Stimulated activated CD4-positive, alpha-beta T cell treated with anti-CD3 and anti-CD28 coated beads, Interleukin-4, amount 100 ng/mL, for 24 hours (primary cell): ENCODE measurements around the gene MAMDC2.
"Not testable (repeated sequence)": the region's sequence is repeated elsewhere in the genome, so short reads cannot be mapped to it uniquely, and the experiment has no call there.

ENCODE experiments used
- DNase-seq: peaks from one replicate; pipeline ENCODE4 v3.0.0-alpha.2; 2020

MAMDC2 gene

DNA sequence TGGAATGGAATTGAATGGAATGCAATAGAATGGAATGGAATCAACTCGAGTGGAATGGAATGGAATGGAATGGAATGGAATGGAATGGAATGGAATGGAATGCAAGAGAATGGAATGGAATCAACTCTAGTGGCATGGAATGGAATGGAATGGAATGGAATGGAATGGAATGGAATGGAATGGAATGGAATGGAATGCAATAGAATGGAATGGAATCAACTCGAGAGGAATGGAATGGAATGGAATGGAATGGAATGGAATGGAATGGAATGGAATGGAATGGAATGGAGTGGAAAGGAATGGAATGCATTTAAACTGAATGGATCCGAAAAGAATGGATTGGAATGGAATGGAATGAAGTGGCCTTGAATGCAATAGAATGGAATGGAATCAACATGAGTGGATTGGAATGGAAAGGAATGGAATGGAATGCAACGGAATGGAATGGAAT is 5.5 kb upstream of the MAMDC2 start:
- not testable (repeated sequence) for DNase-seq

DNA sequence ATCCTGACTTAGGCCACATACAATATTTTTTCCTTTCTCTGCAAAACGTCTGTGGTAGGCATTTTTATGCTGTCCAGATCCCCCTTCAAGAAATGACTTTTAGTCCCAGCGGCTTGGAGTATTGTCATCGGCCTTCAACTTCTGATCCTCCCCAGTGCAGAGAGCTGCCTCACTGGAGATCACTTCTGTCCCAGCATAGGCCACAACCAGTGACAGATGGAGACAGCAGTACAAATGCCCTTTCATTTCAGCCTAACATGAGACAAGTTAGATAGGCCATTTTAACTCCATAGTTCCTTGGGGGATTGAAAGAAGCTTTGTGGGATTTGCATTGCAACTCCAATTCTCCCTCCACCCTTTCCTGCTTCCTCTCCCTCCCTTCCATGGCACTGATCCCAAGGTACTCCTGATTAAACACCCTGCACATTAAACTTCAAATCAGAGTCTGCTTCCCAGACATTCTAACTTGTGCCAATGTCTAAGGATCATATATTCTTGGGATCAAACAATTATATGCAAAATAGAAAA is 3.2 kb upstream of the MAMDC2 start:
- no peak for DNase-seq

DNA sequence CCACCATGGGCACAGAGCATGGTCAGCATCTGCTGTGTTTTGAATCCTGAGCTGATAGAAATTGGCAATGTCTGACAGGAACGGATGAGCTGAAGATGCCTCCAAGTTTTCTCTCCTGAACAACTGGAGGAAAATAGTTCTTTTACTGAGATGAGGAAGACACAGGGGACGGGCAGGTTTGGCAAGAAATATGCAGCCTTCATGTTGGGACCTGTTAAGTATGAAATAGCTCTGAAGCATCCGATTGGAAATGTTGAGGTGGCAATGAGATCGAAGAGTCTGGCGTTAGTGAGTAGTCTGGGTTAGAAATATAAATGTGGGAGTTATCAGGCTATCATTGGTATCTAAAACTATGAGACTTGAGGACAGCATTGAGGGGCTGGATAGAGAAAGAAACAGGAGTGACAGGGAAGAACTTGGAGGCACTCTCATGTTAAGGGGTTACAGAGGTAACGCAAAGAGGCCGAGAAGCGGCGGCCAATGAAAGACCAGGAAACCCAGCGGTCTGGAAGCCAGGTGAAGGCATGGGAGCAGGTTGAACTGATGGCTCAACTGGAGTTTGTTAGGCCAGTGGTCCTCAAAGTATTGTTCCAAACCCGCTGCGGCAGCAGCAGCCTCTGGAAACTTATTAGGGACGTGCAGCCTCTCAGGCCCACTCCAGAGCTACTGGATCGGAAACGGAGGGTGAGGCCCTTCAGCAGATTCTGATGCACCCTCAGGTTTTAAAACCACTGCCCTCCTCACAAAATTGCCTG is 1.0 kb upstream of the MAMDC2 start:
- DNase-seq = no peak

DNA sequence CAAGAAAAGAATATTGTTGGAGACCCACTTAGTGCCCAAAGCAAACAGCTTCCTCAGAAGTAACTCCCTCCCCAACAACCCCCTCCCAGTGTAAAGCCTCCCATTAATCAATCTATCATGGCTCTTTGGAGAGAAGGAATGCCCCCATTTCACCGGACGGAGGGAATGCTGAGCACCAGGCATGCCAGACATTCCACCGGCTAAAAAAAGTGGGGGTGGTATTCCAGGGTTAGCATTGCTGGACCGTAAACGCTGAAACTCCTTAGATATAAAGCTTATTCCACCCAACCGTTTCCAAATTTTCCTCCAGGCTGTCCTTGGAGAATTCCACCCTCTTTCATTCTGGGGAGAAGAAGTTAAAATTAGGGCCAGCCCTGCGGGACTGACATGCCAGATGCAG is 363 bp upstream of the MAMDC2 start:
- no peak for DNase-seq

DNA sequence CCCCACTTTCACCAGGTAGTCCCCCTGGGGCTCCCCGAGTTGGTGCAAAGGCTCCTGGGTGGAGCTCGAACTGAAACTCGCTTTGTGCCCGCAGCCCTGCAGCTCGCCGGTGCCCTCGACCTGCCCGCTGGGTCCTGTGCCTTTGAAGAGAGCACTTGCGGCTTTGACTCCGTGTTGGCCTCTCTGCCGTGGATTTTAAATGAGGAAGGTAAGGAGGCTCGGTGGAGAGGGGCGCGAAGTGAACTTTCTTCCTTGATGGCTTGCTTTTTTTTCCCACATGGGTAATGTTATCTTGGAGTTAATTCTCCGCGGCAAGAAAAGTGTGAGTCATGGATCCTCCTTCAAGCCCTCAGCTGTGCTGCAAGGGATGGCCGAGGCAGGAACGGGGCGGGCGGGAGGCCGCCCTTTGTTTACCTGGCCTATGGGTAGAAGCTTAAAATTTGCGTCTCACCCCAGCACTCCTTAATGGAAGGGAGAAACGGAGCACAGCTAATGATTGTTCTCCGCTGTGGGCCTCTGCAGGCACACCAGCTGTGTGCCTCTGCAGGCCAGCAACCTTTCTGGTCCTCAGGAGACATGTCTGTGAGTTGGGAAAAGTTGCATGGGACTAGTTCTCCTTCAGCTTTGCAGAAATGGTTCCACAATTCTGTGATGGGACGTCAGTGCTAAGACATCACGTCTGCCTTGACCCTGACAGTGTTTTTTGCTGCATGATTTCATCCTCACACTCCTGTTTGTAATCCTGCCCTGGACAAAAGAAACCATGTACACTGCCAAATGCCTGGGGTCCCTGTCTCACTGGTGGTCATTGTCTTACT is 1.1 kb downstream of the MAMDC2 start:
- no peak for DNase-seq

DNA sequence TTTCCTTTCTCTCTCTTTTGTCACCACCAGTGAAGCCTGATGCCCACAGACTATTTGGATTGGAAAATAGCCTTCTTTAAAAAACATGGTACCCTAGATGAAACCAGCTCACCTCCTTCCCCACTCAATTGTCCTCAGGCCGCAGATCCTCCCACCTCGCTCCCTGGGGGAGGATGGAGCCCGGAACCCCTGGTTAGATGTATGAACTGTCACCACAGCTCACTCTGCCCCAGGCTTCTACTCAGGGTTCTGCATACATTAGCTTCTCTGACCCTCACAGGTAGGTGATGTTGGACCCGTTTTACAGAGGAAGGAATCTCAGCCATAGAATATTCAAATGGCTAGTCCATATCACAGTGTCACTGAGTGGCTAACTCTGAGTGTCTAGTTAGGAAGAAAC is 1.8 kb downstream of the MAMDC2 start:
- no peak for DNase-seq

DNA sequence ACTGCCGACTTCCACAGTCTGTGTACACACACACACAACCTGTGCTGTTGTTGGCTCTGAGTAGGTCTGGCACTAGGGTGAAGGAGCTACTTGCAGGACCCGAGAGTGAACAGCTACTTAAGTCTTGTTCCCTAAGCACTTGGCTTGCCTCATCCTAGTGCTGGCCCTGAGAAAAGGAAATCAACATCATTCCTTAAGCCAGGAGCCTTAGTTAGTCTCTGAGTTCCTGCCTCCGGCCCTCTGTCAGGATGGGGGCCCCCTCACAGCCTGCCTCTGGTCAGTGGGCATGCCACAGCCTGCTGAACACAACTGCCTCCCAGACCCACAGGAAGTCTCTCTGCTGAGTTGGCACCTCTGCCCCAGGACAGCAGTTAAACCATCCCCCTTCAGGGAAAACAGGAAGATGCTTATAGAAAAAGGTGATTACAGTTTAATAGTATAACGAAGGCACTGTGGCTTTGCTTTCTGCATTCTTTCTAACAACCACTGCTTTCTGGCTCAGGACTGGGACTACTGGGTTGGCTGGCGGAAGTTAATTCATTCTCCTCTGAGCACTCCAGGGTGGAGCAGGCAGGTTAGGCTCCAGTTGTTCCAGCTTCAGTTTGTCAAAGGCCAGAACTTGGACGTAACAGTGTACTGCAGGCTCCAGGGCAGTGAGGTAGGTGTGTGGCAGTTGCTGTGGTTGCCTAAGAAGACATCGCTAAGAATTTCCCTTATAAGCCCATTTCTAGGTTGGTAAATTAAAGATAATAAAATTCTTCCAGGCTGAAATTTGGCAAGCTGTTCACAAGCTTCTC is 2.8 kb downstream of the MAMDC2 start:
- no peak for DNase-seq

DNA sequence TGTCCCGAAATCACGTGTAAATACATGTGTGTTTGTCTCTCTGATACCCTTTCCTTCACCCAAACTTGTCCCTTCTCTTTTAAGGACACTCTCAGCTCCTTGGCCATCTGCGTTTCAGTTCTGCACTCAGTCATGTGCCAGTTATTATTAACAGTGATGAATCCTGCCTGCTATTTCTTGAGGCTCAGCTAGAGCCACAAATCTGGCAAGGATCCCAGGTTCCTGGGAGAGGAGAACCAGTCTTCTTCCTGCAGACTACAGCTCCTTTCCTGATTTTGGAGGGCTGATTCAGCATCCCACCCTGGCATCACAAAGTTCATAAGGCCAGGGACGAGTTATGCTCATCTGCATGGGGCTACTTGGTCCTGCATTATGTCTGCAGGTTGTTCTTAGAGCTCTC is 5.6 kb downstream of the MAMDC2 start:
- no peak for DNase-seq

DNA sequence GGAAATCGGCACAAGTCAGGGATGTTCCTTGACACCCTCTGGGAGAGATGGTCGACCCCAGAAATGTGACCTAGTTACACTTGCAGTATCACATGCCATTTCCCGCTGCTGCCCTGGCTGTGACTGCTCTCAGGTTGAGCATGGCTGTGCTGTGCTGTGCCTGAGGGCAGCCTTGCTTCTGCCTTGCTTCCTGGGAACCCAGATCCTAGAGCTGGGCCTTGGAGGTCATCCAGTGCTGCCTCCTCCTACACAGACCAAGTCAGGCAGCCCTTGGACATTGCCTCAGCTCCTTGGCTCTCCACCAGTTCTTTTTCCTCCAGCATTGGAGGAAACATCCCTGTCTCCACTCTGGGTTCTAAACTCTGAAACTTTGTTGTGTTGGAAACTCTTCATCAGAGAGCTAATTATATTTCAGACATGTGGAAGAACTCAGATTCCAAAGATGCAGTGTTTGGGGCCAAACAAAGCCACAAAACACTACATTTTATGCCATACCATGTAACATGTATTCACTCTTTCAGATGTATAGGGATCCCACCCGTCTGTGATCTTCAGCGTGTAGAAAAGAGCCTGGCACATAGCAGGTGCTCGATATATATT is 6.1 kb downstream of the MAMDC2 start:
- DNase-seq = no peak

DNA sequence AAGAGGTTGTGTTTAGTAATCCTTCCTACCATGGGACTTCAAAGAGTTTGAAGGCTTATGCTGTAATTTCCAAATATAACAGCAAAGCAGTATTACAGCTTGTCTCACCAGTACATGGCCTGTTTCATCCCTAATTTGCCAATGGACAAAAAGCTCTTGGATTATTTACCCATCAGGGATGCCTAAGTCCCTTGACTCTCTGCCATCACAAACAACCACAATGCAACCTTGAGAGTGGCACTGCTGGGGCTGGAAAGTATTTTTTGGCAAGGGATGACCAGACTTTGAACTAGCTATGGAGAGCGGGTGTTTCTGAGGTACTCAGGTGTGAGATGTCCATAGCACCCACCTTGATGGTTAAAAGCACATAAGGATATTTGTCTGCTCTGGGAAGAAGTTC is 9.1 kb downstream of the MAMDC2 start:
- no peak for DNase-seq

DNA sequence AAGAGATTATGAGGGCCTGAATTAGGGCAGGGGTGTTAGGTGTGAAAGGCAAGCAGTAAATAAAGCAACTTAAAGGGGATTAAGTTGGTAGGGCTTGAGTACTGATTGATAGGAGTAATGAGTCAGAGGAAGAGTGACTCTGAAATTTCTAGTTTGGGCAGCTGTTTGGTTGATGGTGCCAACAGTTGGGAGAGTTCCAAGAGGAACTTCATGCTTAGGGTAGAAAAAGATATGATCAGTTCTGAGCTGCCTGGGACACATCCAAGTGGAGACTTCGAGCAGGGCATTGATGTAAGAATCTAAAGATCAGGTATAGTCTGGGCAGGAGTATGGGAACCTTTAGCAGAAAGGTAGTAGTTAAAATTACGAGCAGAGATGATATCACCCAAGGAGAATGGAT is 10.2 kb downstream of the MAMDC2 start:
- no peak for DNase-seq

DNA sequence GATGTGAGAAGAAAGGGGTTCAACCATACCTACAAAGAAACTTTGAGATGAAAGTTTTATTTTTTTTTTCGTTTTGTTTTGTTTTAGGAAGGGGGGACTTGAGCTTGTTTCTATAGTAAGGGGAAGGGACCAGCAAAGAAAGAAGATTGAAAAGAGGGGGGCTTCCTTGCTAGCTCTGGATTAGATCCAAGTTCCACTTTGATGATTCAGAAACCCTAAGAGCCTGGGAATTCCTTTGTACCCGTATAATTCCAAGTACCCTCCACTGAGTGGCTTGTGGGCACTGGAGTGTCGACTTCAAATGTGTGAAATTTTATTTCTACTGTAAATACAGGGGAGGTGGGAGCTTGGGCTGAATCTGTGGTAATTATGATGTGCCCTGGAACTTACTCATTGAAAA is 10.9 kb downstream of the MAMDC2 start:
- DNase-seq = no peak

DNA sequence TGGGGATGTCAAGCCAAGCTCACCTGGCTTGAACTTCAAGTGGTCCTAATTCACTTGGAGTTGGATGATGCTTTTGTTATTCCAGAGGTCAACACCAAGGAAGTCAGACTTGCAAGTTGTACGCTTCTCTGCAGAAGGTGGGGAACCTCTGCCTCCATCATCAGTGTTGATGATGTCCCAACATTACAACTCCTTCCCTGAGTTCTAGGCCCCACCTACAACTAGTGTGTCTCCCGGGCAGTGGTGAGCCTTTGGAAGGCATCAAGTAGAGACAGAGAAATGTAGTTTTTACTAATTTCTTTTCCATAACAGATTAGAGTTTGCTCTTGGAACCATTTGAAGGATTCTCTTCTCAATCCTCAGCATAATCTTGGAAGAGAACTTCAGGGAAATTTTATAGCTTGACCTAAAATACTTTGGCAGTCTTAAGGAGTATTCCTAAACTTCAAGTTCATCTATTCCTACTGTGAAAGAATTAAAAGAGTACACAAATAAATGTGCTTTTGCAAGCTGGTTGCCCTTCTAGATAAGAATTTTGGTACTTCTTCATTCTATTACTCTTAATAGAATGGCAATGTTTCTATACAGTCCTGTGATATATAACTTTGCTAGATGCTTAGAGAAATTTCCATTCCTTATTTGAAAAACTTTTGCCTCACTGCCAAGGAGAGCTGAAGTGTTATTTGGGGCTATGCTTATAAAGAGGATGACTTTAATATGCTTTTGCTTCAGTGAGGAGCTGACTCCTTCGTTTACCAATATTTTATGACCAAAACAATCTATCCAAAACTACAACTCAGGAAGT is 12.0 kb downstream of the MAMDC2 start:
- DNase-seq = no peak

DNA sequence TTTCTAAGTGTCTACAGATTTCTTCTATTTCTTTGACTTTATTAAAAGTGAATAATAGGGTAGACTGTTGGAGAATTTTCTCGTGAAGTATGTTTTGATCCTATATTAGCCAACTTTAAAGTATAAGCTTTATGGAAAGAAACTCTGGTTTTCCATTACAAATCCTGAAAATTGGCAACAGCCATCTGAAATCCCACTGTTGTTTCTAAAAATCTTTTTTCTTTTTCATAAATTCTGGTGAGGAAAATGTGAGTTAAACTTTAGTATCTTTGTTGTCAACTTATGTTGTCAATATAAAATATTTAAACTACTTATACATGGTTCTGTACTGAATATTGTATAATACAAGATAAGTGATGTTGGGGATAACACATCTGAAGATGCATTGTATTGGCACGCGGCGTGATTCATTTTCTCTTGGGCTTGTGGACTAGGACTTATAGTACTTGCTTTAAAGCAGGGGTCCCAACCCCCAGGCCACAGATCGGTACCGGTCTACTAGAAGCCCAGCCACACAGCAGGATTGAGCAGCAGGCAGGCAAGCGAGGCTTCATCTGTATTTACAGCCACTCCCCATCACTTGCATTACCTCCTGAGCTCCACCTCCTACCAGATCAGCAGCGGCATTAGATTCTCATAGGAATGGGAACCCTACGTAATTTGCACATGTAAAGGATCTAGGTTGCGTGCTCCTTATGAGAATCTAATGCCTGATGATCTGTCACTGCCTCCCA is 12.7 kb downstream of the MAMDC2 start:
- no peak for DNase-seq

DNA sequence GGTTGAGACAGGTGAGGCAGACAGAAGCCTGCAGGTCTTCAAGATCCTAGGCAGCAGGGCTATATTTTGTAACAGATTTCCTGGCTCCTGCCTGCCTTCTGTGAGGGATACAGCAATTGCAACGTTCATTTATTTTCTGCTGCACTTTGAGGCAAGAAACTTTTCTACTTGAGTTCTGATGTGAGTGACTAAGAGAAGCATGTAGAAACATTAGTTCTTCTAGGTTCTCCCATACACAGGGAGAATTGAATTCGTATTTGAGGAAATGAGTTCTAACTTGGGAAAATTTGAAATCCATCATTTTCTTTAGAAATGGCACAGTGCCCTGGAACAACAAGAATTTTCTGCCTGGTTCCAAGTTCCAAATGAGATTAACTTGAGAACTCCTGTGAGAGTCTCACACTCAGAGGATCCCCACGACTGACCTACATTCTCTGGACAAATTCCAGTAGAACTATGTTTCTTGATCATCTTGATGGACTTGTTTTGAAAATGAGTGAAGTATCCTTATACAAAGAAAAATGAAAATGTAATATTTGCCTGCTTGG is 15.0 kb downstream of the MAMDC2 start:
- DNase-seq = no peak

DNA sequence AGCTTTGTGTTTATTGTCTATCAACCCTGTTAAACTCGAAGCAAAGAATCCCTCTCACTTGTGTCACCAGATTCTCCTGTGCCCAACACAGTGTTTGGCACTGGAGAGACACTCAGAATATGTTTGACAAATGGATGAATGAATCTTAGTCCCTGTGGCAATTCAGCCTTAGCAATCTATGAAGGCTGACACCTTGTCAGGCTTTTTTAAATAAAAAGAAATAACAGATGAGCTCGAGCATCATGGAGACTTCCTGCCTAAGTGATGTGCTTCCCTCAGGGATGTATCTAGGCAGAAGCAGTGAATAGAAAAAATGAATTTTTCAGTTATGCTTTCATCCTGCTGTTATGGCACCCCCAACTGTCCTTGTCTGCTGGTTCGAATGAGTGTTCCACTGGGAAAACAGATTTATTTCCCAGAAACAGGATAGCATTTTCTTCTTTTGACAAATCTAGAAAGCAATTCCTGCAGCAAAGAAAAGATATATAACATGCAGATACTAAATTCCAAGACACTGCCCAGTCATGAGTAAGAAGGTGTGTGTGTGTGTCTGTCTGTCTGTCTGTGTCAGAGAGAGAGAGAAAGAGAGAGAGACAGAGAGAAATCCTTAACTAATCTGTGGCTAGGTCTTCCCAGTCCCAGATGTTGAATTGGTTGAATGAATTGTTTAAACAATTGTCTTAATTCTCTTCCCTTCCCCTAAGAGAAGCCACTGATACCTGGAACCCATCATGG is 16.7 kb downstream of the MAMDC2 start:
- no peak for DNase-seq

DNA sequence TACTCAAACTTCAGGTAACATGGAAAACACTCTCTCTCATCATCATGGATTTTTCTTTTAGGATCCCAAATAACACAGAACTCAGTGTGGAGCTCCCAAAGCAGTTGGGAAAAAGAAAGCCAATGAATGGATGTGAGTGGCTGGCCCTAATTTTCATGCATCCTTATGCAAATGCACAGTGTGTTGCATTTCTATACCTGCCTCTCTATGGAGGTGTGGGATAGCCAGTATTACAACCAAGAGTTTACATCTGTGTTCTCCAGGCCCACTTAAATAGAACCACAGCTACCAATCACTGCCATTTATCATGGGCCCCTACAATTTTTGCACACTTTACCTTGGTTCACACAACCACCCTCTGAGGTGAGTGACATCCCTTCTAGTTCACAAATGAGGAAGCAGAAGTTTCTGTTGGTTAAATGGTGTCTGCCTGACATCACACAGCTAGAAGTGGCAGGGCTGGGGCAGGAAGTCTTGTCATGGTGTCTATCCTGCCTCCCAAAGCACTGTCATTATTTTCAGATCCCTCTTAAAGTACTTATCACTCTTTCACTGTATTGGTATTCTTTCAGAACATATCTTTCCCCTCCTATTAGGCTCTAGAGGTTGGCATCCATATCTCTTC is 17.3 kb downstream of the MAMDC2 start:
- DNase-seq = no peak

DNA sequence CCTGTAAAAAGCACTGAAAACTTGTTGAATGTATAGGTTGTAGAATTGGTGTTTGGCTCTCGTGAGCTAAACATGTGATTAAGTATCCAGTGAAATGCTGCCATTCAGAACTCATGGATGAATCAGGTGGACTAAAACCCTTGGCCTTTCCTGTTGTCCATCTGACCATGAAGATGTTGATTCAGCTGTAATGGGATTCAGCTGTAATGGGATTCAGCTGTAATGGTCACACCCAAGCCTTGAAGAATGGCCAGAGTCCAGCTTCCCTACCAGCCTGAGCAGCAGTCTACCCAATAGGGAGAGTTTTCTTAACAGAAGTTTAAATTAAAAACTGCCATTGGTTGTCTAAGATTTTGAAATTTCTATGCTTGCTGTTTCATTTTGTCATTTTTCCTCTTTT is 18.1 kb downstream of the MAMDC2 start:
- DNase-seq = no peak

DNA sequence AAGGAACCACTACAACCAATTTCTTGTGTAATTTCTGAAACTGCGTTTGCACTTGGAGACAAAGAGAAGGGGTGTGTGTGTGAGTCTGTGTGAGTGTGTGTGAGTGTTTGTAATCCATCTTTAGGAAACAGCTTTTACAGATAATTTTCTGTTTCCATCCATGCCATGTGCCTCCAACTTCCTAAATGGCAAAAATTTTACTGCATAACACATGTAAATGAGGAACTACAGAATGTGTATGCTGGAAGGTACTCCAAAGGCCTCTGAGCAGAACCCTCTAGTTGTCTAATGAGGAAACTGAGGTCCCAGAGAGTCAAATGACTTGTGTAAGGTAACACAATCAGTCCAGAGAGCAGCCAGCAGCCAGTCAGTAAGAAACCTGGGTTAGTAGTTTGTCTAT is 20.8 kb downstream of the MAMDC2 start:
- no peak for DNase-seq

DNA sequence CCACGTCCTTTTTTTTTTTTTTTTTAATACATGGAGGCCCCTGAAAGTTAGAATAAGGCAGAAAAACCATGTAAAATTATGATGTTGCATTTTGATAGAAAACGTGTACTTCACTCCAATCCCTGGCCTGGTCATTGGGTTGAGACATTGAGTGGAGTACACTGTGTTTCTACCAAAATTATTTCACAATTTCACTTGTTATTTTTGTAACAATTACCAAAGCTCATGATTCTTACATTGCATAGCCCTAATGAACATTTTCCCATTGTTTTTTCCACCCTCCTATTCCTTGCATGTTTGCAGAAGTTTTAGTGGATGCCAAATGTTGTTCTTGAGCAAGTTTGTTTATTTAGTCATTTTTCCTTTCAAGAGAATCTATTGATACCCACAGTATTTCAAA is 21.9 kb downstream of the MAMDC2 start:
- DNase-seq = no peak
